Retinal pigment epithelial cell (primary cell): ENCODE results near the gene L3MBTL4.
A peak's percentile ranks its signal among the peaks of the same experiment; 100 is the strongest.
"Not testable (repeated sequence)": the region's sequence is repeated elsewhere in the genome, so short reads cannot be mapped to it uniquely, and the experiment has no call there.

ENCODE experiments used
- DNase-seq: peaks from one replicate; pipeline ENCODE4 v3.0.0-alpha.2; 2010; ENCODE audit warnings: low read depth
- H3K4me3 ChIP-seq: 2 replicates; pipeline ENCODE4 v1.5.1; 2011; ENCODE audit warnings: mild to moderate bottlenecking, low read length, control low read depth, moderate library complexity
- CTCF ChIP-seq: conservative IDR thresholded peaks from 2 replicates; pipeline ENCODE4 v1.5.1; 2011; ENCODE audit warnings: low read depth, low read length, control low read depth, inconsistent platforms

Gene L3MBTL4

GRCh38 chr18:6055711-6056110 lies 359.0 kb downstream of the L3MBTL4 start:
- no peak for DNase-seq
- no peak overlapping the region for H3K4me3 ChIP-seq
- no peak for TF ChIP-seq CTCF

- no peak for TF ChIP-seq CTCF
- no peak for DNase-seq
Observed at GRCh38 chr18:6054256-6054842, 360.4 kb downstream of the L3MBTL4 start.

GRCh38 chr18:6052449-6052913 lies 362.2 kb downstream of the L3MBTL4 start:
- no peak for DNase-seq
- H3K4me3 ChIP-seq = no peak overlapping the region
- no peak for TF ChIP-seq CTCF

More at GRCh38 chr18:6054256-6054842, 360.4 kb downstream of the L3MBTL4 start:
- H3K4me3 ChIP-seq = no peak overlapping the region

- DNase-seq, H3K4me3 ChIP-seq: not testable (repeated sequence)
Observed at GRCh38 chr18:6047596-6047995, 367.1 kb downstream of the L3MBTL4 start.

GRCh38 chr18:6044773-6045172 lies 369.9 kb downstream of the L3MBTL4 start:
- peak; percentile 35 for TF ChIP-seq CTCF
- no peak for DNase-seq
- no peak overlapping the region for H3K4me3 ChIP-seq

GRCh38 chr18:6044319-6044718 lies 370.4 kb downstream of the L3MBTL4 start:
- DNase-seq = no peak
- no peak for TF ChIP-seq CTCF
- no peak overlapping the region for H3K4me3 ChIP-seq

GRCh38 chr18:6039055-6039454 lies 375.7 kb downstream of the L3MBTL4 start:
- no peak overlapping the region for H3K4me3 ChIP-seq
- no peak for DNase-seq
- TF ChIP-seq CTCF = no peak
